Measurements from ENCODE around the gene TMEM86A.

TMEM86A gene

GRCh38 chr11:18700872-18701271, 2.3 kb downstream of the TMEM86A start:
- no peak for DNase-seq

- DNase-seq, result no peak
Observed at GRCh38 chr11:18701614-18702216, 3.1 kb downstream of the TMEM86A start.

- no peak for DNase-seq
Observed at GRCh38 chr11:18703001-18703763, 4.6 kb downstream of the TMEM86A start.

GRCh38 chr11:18704045-18704645, 5.6 kb downstream of the TMEM86A start:
- no peak for DNase-seq

DNA sequence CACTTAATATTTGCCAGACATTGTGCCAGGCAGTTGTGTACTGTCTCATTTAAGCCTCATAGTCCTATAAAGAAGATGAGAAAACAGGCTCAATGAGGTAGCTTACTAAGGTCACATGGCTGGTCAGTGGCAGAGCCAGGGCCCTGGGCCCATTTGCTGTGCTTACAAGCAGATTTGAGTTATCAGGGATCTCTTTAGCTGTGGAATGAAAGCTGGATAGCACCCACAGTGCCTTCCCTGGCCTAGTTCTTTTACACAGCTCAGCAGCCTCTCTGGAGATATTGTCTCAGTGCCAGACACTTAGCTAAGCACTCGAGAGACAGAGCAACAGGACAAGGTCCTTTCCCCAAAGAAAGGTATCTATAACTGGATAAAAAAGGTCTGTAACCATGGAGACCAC, 6.1 kb downstream of the TMEM86A start:
- no peak for DNase-seq

DNA sequence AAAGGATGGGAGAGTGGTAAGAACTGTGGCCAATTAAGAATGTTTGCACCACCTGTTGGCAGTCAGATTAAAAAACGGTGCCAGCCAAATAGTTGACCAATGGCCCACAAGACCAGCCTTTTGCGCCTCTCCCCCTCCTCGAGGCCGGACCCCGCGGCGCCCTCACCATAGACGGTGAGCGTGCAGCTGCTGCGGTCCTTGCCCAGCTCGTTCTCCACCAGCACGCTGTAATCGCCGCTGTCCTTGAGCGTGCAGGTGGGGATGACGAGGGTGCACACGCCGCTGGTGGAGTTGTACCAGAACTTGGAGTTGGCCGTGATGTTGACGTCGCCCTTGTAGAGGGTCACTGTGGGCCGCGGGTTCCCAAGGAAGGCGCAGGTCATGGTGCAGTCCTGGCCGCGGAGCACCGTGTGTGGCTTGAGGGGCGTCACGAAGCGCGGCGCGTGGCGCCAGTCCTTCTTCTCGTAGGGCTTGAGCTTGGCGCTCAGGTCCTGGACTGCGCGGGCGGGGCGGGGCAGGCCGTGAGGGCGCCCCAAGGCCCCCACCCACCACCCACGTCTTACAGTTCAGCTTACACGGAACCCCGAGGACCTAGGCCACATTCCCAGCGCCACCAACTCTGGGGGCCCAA, 7.2 kb downstream of the TMEM86A start:
- no peak for DNase-seq

DNA sequence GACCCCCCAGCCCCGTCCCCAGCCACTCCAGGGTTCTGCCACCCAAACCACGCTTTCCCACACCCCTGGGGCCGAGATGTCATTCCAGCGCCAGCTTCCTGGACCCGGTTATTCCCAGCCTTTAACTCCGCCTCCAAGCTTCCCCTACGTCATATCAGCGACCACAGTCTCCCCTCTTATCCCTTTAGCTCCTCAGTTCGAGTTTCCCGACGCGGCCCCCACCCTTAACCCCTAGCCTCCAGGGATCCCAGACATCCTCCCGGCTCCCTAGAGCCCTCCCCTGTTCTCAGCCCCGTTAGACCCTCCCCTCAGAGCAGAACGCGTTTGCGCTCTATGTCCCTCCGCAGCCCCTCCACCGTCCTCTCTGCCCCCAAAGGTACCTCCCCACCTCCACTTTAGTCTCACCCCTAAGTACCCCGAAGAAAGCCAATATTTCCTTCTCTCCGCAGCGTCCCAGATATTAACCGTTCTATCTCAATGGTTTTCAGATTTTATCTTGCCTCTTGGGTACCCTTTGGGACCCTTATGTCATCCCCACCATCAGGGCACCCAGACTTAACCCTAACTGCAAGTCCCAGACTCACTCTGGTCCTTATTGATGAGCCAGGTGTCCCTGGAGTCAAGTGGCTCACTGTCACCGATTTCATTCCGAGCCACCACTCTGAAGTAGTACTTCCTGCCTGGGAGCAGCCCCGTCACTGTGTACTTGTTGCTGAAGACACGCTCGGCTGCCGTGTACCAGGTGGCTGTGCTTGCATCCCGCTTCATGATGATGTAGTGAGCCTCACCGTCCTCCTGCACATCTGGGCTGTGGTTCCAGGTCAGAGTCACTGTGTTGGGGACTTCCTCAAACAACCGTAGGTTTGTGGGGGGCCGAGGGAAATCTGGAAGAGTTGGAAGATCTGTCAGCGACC, 8.0 kb downstream of the TMEM86A start:
- DNase-seq, result no peak

GRCh38 chr11:18707811-18708340, 9.3 kb downstream of the TMEM86A start:
- DNase-seq, result no peak

- no peak for DNase-seq
Observed at GRCh38 chr11:18709414-18709813, 10.8 kb downstream of the TMEM86A start.

DNA sequence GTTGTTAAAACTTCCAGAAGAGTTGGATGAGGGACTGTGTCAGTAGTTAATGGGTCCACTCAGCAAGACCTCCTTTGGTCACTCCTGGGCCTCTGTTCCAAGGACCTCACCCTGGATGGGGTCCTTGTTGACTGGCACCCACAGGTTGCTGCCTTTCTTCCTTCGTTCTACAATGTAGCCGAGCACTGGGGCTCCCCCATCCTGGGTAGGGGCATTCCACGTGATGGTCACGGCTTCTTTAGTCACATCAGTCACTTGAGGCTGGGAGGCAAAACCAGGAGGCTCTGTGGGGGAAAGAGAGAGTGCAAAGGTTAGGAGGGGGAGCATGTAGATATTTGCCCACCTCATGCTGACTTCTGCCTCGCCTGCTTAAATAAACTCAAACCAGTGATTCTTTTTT, 12.0 kb downstream of the TMEM86A start:
- DNase-seq, result no peak

DNA sequence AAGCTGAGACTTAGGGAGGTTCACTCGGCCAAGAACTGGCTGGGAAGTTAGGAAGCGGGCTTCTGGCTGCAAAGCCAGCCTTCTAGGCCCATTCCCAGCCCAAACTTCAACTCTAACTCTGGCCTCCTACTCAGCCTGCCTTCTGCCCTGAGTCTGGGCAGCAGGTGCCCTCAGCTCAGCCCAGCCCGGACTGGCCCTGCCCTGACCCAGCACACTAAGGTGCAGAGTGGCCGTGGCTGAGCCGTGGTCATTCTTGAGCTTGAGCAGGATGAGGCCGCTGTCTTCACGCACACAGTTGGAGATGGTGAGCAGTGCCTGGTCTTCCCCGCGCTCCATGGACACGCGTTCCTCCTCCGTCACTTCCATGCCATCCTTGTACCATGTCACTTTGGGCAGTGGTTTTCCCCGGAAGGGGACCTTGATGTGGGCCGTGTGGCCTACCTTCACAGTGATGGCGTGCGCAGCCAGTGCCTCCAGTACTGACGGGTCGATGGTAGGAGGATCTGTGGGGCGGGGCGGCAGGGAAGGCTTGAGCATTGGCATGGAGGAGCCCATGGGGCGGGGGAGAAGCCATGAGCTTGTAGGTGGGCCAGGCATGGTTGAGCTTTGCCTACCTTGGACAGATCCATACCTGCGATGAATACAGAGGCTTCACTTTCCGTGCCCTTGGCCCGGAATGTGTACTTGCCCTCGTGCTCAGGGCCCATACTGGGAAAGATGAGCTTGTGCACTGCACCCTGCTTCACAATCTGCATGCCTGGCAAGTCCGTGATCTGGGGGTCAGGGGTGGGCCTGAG, 15.3 kb downstream of the TMEM86A start:
- DNase-seq, result no peak

DNA sequence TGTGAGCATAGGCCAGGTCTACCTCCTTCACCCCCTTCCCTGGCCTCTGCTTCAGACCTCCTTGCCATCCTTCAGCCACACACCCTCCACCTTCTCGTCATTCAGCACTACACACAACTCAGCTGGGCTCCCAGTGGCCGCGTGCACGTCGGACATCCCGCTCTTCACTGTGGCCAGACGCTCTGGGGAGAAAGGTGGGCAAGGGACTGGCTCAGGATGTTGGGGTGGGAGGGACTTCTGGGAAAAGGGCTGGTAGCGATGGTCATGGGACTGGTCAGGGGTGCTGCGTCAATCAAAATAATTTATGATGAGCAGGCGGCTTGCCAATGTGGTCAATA, 15.8 kb downstream of the TMEM86A start:
- DNase-seq, result no peak

GRCh38 chr11:18715476-18715875, 16.9 kb downstream of the TMEM86A start:
- no peak for DNase-seq

GRCh38 chr11:18720091-18720807, 21.7 kb downstream of the TMEM86A start:
- no peak for DNase-seq

- DNase-seq, result no peak
Observed at GRCh38 chr11:18720808-18721560, 22.4 kb downstream of the TMEM86A start.

- DNase-seq, result no peak
Observed at GRCh38 chr11:18721561-18722292, 23.1 kb downstream of the TMEM86A start.

DNA sequence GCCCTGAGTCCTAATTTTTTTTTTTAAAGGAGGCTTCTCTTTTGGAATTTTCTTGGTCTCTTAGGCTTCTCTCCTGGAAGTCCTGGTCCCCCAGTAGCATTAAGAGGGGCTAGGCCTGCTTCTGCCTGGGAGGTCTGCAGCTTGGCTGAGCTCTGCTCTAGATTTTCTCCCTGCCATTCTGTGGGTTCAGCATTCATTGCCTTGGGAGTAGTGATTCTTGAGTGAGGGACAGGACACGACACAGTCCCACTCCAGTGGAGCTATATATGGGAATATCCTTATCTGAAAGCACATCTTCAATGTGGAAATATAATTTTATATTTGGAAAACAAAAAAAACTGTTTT, 23.7 kb downstream of the TMEM86A start:
- no peak for DNase-seq

DNA sequence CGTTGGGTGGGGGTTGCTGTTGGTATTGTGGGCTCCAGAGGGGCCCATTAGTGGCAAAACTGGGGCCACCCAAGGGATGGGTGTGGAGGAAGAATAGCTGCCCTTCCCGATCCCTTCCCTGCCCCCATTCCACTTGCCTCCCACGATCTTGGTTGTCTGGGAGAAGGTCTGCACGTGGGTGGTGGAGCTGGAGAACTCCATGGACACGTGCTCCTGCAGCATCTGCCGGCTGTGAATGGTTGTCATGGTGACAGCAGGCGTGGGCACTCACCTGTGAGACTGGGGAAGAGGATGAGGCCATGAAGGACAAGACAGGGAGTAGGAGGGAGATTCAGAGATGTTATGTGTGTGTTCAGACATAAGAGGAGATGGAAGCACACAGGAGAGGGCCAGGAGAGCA, 25.4 kb downstream of the TMEM86A start:
- DNase-seq, result no peak

DNA sequence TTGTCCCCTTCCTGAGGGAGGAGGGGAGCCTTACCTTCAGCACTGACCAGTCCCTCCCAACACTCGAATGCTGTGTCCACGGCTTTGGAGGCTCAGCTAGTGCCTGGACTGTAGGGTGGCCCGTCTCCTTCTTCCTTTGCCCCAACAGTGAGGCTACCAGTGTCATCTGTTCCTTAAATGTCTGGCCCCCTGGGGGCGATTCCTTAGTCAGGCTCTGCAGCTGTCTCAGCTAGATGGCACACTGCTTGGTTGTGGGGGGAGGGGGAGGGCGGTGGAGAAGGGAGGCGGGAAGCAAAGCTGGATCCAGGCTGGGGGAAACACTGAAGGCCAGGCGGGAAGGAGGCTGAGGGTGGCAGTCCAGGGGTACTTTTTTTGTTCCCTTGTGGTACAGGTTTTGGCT, 27.5 kb downstream of the TMEM86A start, which contains the start of gene IGSF22:
IGSF22 (minus strand) TSS at position 149 of the 400 bp plus-strand sequence. CDS start 1,952 bp downstream, outside the sequence.
- DNase-seq, result no peak

All from KG1 (cell line).